GM19328 (cell line): ENCODE data around the gene ANK2.
"Not testable (repeated sequence)": the region's sequence is repeated elsewhere in the genome, so short reads cannot be mapped to it uniquely, and the experiment has no call there.

Source experiments
- ATAC-seq: cut with Tn5 transposase; IDR thresholded peaks from one replicate; pipeline ENCODE4 v1.9.1; 2021; ENCODE audit warnings: mild to moderate bottlenecking, moderate library complexity; ENCODE audit not compliant: unreplicated experiment

ANK2 gene

GRCh38 chr4:113051361-113051760 lies 1.9 kb downstream of the ANK2 start:
- ATAC-seq: no peak

GRCh38 chr4:113052379-113052951 lies 3.0 kb downstream of the ANK2 start:
- peak; percentile 94 for ATAC-seq

DNA sequence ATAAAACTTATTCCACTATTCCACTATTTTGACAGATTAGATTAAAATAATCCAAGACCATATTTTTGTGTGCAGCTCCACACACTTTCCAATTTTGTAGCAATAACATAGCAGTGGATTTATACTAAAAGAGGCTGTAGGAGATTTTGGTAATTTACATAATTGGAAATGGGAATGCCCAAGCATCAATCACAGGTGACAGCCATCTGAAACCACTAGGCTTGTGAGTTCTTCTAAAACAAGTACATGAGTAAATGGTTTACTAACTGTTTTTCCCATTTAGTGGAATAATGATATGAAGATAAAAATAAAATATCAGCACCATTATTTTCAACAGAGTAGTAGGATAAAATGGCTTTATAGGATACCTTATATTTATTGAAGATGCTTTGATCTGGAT lies 4.4 kb downstream of the ANK2 start:
- no peak for ATAC-seq

GRCh38 chr4:113056318-113056717 lies 6.9 kb downstream of the ANK2 start:
- no peak for ATAC-seq

- no peak for ATAC-seq
Observed at GRCh38 chr4:113057891-113058290, 8.4 kb downstream of the ANK2 start.

DNA sequence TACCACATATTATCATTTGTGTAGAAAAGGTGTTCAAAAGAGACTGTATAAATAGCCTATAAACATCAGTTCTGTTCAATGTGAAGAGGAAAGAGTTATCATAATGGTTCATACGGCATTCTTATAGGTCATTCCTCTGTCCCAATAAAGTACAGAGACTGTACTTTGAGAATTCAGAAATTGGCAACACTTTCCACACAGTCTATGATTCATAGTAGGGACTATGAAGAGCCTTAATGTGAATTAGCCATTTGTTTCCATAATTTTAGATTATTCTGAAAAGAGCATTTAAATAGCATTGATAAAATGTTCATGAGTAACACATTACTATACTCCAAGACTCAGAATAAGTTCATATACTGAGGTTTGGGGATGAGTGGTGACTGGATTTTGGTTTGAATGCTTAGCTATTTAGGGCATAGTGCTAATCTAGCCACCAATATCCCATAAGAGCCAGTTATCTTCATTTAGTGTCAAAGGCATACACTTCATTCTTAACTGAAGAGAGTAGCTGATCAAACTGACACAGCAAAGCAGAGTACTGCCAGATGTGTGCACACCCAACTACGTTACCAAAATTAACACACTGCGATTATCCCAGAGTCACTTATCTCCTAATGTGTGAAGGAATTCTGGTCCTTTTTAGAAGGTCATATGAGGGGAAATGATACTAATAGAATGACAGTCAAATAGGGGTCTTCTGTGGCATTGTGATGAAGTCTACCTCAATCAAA lies 10.2 kb downstream of the ANK2 start:
- no peak for ATAC-seq

- no peak for ATAC-seq
Observed at GRCh38 chr4:113060853-113061252, 11.4 kb downstream of the ANK2 start.

DNA sequence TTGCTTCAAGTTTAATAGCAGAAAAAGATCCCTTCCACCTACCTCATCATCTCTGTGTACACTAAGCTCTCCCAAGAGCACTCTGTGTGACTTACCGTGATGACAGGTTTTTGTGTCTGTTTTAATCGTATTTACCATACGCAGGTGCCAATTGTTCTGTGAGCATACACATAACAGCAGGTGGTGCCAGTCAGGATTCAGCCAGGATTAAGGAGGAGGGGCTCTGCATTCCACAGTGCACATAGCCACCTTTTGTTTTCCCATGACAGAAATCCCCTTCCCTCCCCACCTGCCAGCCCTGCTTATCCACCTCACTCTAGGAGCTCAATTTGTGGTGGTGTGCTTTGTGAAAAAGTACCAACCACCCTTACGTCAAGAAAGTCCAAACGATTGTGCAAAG lies 14.8 kb downstream of the ANK2 start:
- ATAC-seq: no peak

- no peak for ATAC-seq
Observed at GRCh38 chr4:113065629-113066028, 16.2 kb downstream of the ANK2 start.

- ATAC-seq: not testable (repeated sequence)
Observed at GRCh38 chr4:113068771-113069170, 19.3 kb downstream of the ANK2 start.

DNA sequence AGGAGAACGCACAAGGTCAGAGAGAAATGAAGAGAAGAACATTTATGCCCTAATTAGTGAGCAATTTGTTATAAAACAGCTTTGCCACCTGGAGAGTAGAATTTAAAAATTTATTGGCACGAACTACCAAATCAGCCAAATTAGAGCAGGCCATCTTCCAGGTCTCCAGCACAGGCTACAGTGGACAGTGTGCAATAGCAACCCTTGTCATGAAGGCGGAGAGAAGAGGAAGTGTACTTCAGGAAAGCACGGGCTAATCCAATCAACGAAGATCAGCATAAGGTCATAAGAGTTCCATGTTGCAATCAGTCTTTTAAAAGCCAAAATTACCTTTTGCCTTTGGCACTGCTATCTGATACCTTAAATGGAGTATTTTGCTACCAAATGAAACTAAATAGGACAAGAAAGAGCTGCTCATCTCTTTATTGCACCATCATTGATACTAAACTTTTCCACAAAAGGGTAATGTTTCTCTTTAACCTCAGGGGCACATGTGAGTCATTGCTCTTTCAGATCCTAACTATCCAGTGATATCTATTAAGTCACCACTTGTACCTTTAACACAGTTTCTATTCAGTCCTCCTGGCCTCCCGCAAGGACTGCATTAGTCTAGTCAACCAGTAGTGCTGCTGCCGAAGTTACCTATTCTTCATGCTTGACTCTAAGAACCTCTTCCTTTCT lies 19.9 kb downstream of the ANK2 start:
- no peak for ATAC-seq

DNA sequence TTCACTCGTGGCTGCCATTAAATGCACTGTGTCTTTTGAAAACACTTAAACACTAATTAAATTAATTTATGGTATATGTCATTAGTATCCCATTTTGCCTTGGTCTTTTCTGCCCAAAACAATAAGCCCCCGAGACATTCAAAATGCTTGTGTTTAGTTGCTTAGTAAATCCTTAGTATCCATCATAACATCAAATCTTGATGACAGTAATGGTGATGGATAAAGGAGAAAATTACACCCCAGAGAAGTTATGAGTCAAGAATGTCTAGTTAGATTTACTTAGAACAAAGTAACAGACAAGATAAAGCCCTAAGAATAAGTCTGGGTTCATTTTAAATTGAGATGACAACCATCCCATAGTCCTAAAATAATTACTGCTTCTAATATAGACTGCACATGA lies 21.3 kb downstream of the ANK2 start:
- ATAC-seq: no peak

GRCh38 chr4:113071274-113071673 lies 21.8 kb downstream of the ANK2 start:
- ATAC-seq: no peak

- ATAC-seq: no peak
Observed at GRCh38 chr4:113071805-113072204, 22.4 kb downstream of the ANK2 start.

DNA sequence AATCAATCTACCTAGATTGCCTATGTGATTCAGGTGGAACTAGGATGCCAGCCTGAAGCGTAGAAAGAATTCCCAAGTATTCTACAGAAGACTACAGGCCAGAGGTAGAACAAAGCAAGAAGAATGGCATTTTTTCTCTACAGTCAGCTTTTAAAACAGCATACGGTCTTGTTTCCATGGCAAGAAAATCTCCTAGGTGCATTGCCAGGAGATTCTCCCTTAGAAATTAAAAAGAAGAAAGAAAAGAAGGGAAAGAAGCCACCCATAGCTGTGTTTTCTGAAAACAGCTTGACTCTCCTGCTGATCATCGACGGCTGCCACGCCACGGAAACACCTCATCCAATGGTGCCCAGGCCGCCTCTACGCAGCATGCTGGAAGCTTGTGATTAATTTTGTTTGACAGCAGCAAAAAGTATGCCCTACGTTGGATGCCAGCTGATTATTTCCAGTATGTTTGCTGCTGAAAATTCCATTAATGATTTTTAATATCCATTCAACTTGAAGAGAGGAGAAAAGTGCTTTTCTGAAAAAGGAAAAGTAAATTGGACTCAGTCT lies 24.1 kb downstream of the ANK2 start:
- no peak for ATAC-seq

GRCh38 chr4:113077575-113077974 lies 28.1 kb downstream of the ANK2 start:
- no peak for ATAC-seq

- no peak for ATAC-seq
Observed at GRCh38 chr4:113078066-113078465, 28.6 kb downstream of the ANK2 start.

GRCh38 chr4:113080050-113080449 lies 30.6 kb downstream of the ANK2 start:
- ATAC-seq: no peak

GRCh38 chr4:113080624-113081023 lies 31.2 kb downstream of the ANK2 start:
- ATAC-seq: no peak

- no peak for ATAC-seq
Observed at GRCh38 chr4:113083346-113083745, 33.9 kb downstream of the ANK2 start.

DNA sequence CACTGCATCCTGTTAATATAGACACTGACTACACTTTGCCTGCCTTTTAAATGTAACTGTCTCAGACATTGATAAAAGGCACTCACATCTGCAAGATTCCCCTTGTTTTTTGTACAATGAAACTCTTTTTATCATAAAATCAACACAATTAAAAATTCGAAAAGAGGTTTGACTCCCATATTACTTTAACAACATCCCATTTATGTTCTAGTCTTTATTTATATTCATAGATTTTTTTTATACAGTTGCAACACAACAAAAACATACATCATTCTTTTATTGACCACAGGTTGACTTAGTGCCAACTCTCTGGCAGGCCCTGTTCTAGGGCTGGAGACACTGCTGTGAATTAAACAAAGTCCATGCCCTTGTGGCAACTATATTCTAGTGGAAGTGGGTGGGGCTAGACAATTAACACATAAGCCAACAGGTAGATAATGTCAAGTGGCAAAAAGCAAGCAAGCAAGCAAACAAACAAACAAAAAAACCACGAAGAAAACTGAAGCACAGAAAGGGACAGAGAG lies 36.8 kb downstream of the ANK2 start:
- ATAC-seq: no peak

DNA sequence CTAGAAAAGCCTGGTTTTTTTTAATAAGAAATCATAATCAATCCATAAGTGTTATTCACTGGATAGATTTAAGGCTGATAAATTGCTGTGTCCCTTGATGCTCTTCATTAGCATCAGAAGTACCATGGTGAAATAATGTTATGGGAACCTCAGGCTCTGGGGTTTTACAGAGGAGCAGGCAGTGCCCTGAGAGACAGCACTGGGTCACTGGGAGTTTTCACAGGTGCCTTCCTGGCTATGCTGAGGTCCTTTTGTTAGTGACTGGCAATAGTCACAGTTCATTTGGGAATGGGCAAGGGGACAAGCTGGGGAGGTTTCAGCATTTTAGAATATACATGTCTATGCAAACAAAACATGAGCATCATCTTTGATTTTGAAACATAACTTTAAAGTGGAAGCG lies 38.6 kb downstream of the ANK2 start:
- no peak for ATAC-seq
